IPS-15b (cell line): ENCODE data around the gene MBD4.

Source experiments
- H3K27me3 ChIP-seq: one replicate; pipeline ENCODE4 v1.6.1; 2013; ENCODE audit warnings: low read length; ENCODE audit not compliant: control insufficient read depth, insufficient read depth
- H3K36me3 ChIP-seq: one replicate; pipeline ENCODE4 v1.6.1; 2013; ENCODE audit warnings: low read length; ENCODE audit not compliant: control insufficient read depth, insufficient read depth
- H3K4me1 ChIP-seq: one replicate; pipeline ENCODE4 v1.6.1; 2013; ENCODE audit warnings: mild to moderate bottlenecking, low read length; ENCODE audit not compliant: control insufficient read depth, insufficient read depth
- H3K4me3 ChIP-seq: one replicate; pipeline ENCODE4 v1.5.1; 2013; ENCODE audit warnings: low read depth, low read length
- H3K9ac ChIP-seq: one replicate; pipeline ENCODE4 v1.6.1; 2013; ENCODE audit warnings: low read depth, mild to moderate bottlenecking, low read length
- H3K9me3 ChIP-seq: one replicate; pipeline ENCODE4 v1.6.1; 2013; ENCODE audit warnings: mild to moderate bottlenecking, low read length; ENCODE audit not compliant: control insufficient read depth, insufficient read depth

The MBD4 gene

DNA sequence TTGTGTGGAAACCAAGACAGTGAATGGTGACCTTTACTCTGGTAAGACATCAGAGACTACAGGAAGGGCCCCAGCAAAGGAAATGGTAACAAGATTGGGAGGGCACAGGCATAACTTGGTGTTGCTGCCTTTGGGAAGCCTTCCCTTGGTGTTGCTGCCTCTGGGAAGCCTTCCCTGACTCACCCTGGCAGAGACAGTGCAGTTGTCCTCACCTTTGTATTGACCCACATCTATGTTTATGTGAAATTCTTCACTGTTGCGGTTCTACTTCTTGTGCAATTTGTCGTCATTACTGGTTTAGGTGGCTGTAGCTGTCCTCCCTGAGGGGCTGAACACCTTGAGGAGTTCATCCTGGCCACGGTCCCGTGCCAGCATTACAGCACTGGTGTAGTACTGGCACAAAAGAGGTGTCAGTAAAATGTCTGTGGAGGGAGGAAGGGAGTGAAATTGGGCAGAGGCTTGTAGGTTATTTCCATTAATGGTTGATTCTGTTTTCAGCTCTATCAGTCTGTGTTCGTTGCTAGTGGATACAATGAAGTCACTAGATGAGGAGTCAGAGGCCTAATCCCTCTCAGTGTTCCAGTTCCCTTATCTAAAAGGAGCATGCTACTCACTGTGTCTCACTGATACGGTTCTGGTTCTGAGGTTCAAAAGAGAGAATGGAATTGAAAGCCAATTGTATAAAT is 21.9 kb upstream of the MBD4 start:
- Histone ChIP-seq H3K9me3 (no peaks in the 10 kb centered on the region), H3K36me3 (peaks cover 11% of the 10 kb centered on the region), H3K27me3 (no peaks in the 10 kb centered on the region), H3K4me3 (no peak overlapping the region), H3K4me1 (no peaks in the 10 kb centered on the region), H3K9ac (no peak overlapping the region)

- H3K9ac ChIP-seq = no peak overlapping the region
- H3K36me3 ChIP-seq = peaks cover 11% of the 10 kb centered on the region
- H3K4me1 ChIP-seq = no peaks in the 10 kb centered on the region
- no peak overlapping the region for H3K4me3 ChIP-seq
- no peaks in the 10 kb centered on the region for H3K27me3 ChIP-seq
- H3K9me3 ChIP-seq = no peaks in the 10 kb centered on the region
These were observed 21.3 kb upstream of the MBD4 start for GRCh38 chr3:129461022-129461421.

- Histone ChIP-seq H3K4me3 (no peak overlapping the region), H3K9me3 (no peaks in the 10 kb centered on the region), H3K27me3 (no peaks in the 10 kb centered on the region), H3K36me3 (peaks cover 11% of the 10 kb centered on the region), H3K4me1 (no peaks in the 10 kb centered on the region), H3K9ac (no peak overlapping the region)
These were observed 20.8 kb upstream of the MBD4 start for GRCh38 chr3:129460572-129460971.

- Histone ChIP-seq H3K36me3 (peaks cover 11% of the 10 kb centered on the region), H3K4me1 (no peaks in the 10 kb centered on the region), H3K9ac (no peak overlapping the region)
These were observed 20.4 kb upstream of the MBD4 start for GRCh38 chr3:129460155-129460554.

GRCh38 chr3:129453732-129454131 is 14.0 kb upstream of the MBD4 start:
- Histone ChIP-seq H3K4me3 (no peak overlapping the region), H3K9ac (no peak overlapping the region), H3K36me3 (peaks cover 12% of the 10 kb centered on the region), H3K9me3 (no peaks in the 10 kb centered on the region), H3K4me1 (peaks cover 16% of the 10 kb centered on the region), H3K27me3 (no peaks in the 10 kb centered on the region)

More at GRCh38 chr3:129460155-129460554, 20.4 kb upstream of the MBD4 start:
- Histone ChIP-seq H3K9me3 (no peaks in the 10 kb centered on the region), H3K27me3 (no peaks in the 10 kb centered on the region), H3K4me3 (no peak overlapping the region)

DNA sequence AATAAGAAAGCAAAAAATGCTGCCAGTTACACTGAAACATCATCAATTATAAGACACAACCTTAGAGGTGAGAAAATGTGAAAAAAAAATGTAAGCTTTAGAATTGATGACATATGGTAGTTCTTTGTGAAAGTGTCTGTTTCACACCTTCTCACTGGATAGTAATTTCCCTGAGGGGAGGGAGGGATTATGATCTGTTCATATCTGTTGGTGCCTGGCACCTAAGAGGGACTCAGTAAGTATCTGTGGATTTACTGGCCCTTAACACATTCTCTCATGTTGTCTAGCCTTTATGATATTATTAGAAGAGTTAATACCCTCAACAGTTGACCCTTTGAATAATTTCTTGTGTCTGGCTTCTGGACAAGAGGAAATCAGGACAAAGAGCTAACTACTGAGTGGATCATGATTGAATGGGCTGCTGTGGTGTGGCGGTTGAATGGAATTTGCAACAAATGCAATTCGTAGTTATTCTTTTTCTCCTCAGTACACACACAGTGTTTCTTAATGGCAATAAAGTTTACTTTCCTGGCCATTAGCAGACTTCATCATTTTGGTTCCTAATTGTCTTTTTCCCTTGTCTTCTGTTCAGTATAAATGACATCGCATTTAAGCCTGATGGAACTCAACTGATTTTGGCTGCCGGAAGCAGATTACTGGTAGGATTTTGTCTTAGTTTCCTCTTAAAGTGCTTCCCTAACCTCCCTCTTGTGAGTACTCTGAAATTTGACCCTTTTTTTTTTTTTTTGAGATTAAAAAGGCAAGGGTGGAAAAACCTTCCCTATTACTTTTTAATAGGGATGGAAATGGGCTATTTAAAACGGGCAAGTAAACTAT is 9.7 kb upstream of the MBD4 start:
- Histone ChIP-seq H3K4me1 (peaks cover 23% of the 10 kb centered on the region), H3K9me3 (no peaks in the 10 kb centered on the region), H3K27me3 (no peaks in the 10 kb centered on the region), H3K4me3 (no peak overlapping the region), H3K36me3 (peaks cover 10% of the 10 kb centered on the region), H3K9ac (no peak overlapping the region)

- Histone ChIP-seq H3K4me3 (peak overlapping the region; percentile 18), H3K9ac (peak overlapping the region; percentile 41), H3K36me3 (peaks cover 6% of the 10 kb centered on the region), H3K4me1 (peaks cover 23% of the 10 kb centered on the region), H3K27me3 (no peaks in the 10 kb centered on the region), H3K9me3 (no peaks in the 10 kb centered on the region)
These were observed 8.6 kb upstream of the MBD4 start for GRCh38 chr3:129448186-129448895.

DNA sequence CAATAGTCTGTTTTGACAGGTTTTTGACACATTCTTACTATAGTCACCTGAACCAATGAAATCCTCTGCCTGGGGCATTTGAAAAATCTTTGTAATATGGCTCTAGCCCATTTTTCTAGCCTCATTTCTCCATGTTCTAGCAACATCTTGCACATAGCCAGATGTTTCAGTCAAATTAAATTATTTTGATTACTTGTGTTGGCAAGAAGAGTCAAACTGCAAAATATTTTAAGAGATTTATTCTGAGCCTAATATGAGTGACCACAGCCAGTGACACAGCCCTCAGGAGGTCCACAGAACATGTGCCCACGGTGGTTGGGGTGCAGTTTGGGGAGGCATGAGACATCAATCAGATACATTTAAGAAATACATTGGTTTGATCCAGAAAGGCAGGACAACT is 7.2 kb upstream of the MBD4 start:
- no peaks in the 10 kb centered on the region for H3K27me3 ChIP-seq
- no peaks in the 10 kb centered on the region for H3K36me3 ChIP-seq
- H3K9me3 ChIP-seq = no peaks in the 10 kb centered on the region
- H3K9ac ChIP-seq = no peak overlapping the region
- peaks cover 23% of the 10 kb centered on the region for H3K4me1 ChIP-seq
- no peak overlapping the region for H3K4me3 ChIP-seq

GRCh38 chr3:129445471-129445870 is 5.7 kb upstream of the MBD4 start:
- peaks cover 23% of the 10 kb centered on the region for H3K4me1 ChIP-seq
- no peaks in the 10 kb centered on the region for H3K27me3 ChIP-seq
- no peak overlapping the region for H3K4me3 ChIP-seq
- H3K36me3 ChIP-seq = no peaks in the 10 kb centered on the region
- no peak overlapping the region for H3K9ac ChIP-seq
- no peaks in the 10 kb centered on the region for H3K9me3 ChIP-seq

- peaks cover 7% of the 10 kb centered on the region for H3K4me1 ChIP-seq
- H3K9me3 ChIP-seq = no peaks in the 10 kb centered on the region
- no peak overlapping the region for H3K9ac ChIP-seq
- no peaks in the 10 kb centered on the region for H3K27me3 ChIP-seq
- peaks cover 3% of the 10 kb centered on the region for H3K36me3 ChIP-seq
- no peak overlapping the region for H3K4me3 ChIP-seq
These were observed 3.2 kb upstream of the MBD4 start for GRCh38 chr3:129442947-129443346.

- H3K4me3 ChIP-seq = no peak overlapping the region
- H3K9ac ChIP-seq = no peak overlapping the region
These were observed 2.7 kb upstream of the MBD4 start for GRCh38 chr3:129442486-129442885.

More at GRCh38 chr3:129442486-129442885, 2.7 kb upstream of the MBD4 start:
- Histone ChIP-seq H3K36me3 (peaks cover 5% of the 10 kb centered on the region), H3K9me3 (no peaks in the 10 kb centered on the region), H3K27me3 (no peaks in the 10 kb centered on the region), H3K4me1 (peaks cover 7% of the 10 kb centered on the region)
